Skin of body (tissue), 2 donors: ENCODE results near the gene CALB2. TPM values are rescaled to one million over a fixed set of nuclear protein-coding genes. Genes with fewer than 3 reads are reported as not detected.

ENCODE experiments used
- DNase-seq: peaks from one replicate; lab custom pipeline; 2025; lab: John Stamatoyannopoulos, UW
- total RNA-seq: library from RNA; depleted of rRNA; stranded (reverse); fragments of >200 nt; gene quantifications from one replicate; pipeline ENCODE4 v1.2.3, GENCODE V29; 2014

CALB2 gene
- total RNA-seq, 1 donor from 2014 or later = 9.3 TPM

GRCh38 chr16:71387045-71387871, 28.7 kb downstream of the CALB2 start:
- DNase-seq = no peak

DNA sequence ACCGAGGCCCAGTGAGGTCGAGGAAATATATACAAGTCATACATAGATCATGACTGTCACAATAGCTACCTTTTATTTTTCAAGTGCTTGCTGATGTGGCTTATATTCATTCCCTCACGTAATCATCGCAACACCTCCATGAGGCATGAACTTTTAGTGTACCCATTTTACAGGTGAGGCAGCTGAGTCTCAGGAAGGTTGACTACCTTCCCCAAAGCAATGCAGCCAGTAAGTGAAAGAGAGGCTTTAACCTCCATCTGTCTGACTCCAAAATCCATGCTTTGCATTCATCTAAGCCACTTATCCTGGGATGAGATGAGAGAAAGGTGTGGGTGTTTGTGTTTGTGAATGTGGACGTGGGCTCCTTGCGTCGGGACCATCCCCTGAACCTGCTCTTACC, 30.8 kb downstream of the CALB2 start:
- no peak for DNase-seq

GRCh38 chr16:71396594-71396993, 38.1 kb downstream of the CALB2 start:
- DNase-seq = no peak

DNA sequence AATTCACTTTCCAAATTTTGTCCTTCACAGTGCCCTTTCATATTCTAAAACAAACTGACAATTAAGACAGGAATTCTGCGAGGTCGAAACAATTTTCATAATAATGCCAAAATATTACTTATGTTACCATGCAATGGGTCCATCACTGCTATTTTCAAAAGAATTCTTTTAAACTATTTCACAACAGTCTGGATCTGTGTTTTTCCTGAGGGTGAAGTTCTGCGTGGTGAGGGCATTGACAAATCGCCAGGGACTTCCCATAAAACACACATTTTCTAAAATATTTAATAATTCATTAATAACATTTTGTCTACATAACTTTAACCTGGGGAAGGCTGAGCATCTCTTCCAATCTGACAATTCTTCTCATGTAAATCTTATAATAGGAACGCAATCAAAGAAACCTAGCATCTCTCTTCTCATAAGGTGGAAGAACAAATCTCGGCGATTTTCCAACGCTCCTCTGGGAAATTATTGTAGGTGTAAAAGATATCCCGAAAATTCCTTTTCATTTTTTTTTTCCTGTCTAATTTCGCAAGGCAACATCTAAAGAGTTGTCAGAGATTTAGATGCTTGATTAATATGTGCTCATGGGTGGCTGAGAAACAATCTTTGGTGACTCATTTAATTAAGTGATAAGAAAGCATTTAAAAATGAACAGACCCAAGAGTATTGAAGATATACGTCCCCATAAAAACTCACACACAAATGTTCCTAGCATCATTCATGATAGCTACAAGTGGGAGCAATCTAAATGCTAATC, 41.5 kb downstream of the CALB2 start:
- no peak for DNase-seq

GRCh38 chr16:71402007-71402406, 43.5 kb downstream of the CALB2 start:
- no peak for DNase-seq

DNA sequence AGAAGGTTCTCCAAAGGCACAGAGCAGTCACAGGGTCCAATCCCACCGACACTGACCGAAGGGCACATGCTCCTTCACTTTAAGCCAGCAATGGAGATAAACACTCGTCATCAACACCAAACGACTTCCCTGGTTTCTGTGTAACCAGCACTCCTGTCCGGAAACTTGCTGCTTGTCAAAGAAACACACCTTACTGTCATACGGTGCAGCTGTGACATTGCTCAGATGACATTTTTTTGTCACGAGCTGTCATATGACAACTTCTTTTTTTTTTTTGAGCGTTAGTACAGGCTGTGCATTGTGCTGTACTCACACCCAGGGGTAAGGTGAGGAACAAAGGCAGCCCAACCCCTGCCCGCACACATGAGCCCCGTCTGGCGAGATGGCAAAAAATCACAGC, 44.2 kb downstream of the CALB2 start:
- DNase-seq = no peak

- no peak for DNase-seq
These were observed 45.8 kb downstream of the CALB2 start for GRCh38 chr16:71404364-71404763.

DNA sequence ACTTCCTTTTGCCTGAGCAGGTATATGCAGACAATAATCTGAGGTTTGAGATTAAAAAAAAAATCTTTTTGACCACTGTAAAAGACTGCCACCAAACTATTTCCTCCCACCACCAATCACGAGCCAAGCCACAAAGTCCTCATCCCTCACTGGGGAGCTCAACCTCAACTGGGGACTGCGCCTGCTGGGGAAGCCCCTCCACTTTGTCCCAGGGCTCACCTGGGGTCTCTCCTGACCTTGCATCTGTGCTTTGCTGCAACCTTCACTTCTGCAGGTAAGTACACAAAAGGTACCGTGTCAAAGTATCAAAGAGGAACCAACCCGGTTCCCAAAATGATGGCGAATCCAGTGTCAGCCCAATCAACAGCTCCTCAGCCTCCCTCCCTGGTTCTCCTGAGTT, 47.8 kb downstream of the CALB2 start:
- no peak for DNase-seq

DNA sequence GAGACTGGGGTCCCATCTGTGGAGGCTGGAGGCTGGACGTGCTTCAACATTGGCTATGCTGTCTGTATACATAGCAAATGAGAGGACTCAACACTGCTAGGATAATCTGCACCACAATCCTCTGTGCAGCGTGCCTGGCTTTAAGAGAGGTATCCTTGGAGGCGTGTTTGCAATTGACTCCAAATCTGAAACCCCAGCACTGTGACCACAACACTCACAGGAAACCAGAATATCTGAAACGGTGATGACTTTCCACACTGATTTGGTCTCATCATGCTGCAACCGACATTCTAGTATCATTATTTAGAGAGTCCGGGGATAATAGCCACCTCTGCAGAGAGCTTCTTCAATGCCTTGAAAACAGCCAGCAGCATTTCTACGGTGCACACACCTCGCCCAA, 48.2 kb downstream of the CALB2 start:
- no peak for DNase-seq

DNA sequence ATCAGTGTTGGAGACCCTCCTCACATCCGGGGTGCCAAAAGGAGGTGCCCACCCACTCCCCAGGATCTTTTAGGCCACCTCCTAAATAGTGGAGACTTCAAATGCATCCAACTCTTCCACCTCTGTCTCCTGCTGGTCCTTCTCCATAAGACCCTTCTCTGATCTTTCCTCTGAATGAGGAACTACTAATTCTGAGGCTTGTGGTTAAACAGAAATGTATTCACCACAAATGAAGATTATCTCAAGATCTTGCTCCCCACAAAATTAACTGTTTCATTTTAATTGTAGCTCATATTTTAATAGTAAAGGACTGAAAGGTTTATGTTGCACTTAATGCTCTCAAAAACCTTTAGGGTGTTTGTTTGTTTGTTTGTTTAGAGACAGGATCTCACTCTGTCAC, 49.2 kb downstream of the CALB2 start:
- no peak for DNase-seq

GRCh38 chr16:71408536-71408935, 50.0 kb downstream of the CALB2 start:
- no peak for DNase-seq

DNA sequence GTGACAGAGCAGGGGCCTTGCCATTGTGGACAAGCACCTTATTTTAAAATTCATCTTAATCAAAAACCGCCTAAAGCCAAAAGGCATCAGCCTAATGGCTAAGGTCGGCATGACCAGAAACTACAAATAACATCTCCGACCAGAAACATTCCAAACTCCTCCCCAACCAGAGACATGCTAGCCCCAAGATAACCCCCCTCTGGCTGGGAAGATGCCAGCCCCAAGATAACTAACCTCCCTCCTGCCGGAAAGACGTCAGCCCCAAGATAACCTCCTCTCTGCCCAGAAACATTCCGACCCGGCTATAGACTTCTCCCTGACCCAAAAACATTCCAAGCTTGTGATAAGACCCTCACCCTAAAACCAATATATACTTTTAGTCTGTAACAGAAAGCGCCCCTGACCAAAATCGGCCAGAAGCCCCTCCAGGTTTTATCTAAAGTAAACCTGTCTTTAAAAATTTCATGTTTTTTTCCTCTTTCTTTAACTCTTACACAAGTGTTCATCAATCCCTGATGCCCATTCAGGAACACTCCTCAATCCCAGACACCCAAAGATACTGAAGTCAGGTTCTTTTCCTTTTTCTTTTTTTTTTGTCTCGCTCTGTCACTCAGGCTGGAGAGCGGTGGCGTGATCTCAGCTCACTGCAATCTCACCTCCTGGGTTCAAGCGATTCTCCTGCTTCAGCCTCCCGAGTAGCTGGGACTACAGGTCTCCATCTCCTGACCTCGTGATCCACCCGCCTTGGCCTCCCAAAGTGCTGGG, 50.7 kb downstream of the CALB2 start:
- DNase-seq = no peak

GRCh38 chr16:71410146-71410545, 51.6 kb downstream of the CALB2 start:
- DNase-seq = no peak

DNA sequence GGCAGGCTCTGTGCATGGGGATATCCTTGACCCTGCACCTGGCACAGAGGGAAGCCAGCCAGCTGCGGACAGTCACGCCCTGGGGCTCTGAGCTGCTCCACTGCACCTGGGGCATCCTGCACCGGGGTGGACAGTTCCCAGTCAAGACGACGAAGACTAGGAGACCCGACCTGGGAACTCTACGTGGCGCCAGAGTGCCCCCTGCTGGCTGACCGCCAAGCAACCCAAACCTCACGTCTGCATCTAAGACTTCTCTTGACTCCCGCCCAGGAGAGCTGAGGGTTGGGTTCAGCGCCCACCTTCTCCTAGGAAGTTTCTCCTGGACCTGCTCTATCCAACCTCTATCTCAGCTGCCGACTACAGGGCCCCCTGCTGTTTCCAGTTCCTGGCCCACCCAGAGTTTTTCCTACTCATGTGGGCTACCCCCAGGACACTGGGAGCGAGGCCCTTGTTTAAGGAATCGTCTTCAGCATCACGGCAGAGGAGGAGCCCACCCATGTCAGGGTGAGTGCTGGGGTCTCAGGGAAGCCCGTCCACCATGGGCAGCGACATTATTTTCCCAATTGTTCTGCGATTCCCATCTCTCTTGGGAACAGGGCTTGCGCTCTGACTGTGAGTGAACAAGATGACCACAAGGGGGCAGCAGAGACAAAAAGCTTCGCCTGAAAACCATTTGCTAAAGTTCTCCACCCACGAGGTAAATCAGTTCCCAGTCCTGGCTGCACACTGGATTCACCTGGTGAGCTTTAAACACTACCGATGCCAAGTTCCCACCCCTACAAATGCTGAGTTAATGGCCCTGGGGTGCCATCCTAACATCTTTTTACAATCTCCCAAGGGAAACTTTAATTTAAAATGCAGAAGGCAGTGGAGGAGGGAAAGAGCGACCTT, 54.0 kb downstream of the CALB2 start:
- peak; percentile 12 for DNase-seq

DNA sequence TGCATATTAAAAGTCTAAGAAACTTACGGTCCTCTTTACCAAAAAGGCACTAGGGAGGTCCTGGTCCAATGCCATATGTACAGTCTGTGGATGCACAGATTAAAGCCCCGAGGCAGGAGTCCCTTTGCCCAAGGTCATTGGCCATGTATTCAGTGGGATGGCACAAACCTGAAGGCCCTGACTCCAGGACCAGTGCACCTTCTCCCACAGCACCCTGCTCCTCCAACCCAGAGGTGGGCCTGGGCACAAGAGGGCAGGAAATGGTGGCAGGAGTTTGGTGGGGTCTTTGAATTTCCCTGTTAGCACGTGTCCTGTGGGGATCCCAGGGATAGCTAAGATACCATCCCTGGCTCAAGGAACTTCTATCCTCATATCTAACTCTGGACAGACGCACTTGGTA, 54.8 kb downstream of the CALB2 start:
- no peak for DNase-seq

DNA sequence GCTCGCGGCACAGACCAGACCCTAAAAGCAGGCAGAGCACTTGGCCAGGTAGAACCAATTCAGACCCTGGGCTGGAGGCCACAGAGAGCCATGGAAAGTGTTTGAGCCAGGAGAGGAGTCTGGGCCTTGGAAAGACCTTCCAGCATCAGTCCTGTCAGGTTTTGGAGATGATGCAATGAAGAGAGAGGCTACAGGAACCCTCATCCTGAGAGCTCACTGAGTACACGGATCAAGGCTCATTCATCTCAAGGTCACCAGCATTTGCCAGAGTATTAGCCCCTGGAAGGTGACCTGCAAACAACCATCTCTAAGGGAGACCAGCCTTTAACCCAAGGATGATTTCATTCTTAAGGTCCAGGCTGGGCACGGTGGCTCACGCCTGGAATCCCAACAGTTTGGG, 55.5 kb downstream of the CALB2 start:
- no peak for DNase-seq

- DNase-seq = no peak
These were observed 63.4 kb downstream of the CALB2 start for GRCh38 chr16:71421911-71422310.

DNA sequence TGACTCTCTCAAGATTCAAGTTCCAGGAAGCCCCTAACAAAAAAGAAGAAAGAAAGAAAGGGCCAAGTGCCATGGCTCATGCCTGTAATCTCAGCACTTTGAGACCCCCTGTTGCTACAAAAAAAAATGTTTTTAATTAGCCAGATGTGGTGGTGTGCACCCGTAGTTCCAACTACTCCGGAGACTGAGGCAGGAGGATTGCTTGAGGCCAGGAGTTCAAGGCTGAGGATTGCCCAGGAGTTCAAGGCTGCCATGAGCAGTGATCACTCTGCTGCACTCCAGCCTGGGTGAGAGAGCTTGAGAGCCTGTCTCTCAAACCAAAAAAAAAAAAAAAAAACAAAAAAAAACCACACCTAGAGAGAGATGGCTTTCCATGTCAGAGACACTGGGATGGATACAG, 64.5 kb downstream of the CALB2 start:
- no peak for DNase-seq

DNA sequence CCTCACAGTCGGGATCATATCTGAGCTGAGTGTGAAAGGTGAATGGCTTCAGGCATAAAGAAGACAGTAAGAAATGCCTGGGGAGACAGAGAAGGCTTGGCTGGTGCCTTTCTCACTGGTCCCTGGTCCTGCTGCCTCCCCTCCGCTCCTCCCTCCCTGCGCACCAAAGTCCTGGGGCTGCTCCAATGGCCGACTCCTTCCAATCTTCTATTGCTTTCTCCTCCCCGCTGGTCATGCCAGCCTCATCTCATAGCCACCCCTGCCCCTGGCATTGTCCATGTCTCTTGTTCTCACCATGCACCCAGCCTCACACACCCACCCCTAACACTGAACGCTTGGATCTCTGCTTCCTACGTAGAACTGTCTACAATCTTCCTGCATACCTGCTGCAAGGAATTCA, 65.3 kb downstream of the CALB2 start:
- no peak for DNase-seq

GRCh38 chr16:71424626-71425025, 66.1 kb downstream of the CALB2 start:
- DNase-seq = no peak

GRCh38 chr16:71425746-71426068, 67.2 kb downstream of the CALB2 start:
- DNase-seq = no peak
